GM23338 (cell line): Measurements from ENCODE around the gene XG. TPM values are rescaled to one million over a fixed set of nuclear protein-coding genes. Genes with fewer than 3 reads are reported as not detected.

ENCODE experiments used
- ATAC-seq: fragments of 200-7000 bp; cut with Tn5 transposase; 3 replicates; pipeline ENCODE4 v1.9.1; 2020
- DNase-seq: peaks from one replicate; pipeline ENCODE4 v3.0.0-alpha.2; 2015; ENCODE audit warnings: low spot score
- H2AFZ ChIP-seq: fragments of 200-600 bp; sonication (generic); 2 replicates; pipeline ENCODE4 v1.8.0; 2016; ENCODE audit warnings: antibody characterized with exemption, mild to moderate bottlenecking, moderate library complexity
- H3F3A ChIP-seq: fragments of 200-600 bp; sonication (generic); replicated peaks from 2 replicates; pipeline ENCODE4 v1.8.0; 2017; ENCODE audit warnings: antibody characterized with exemption, mixed run types, low read depth
- H3K27ac ChIP-seq: fragments of 200-600 bp; sonication (generic); 2 replicates; pipeline ENCODE4 v1.6.1; 2016; ENCODE audit warnings: low read depth
- H3K27me3 ChIP-seq: fragments of 200-600 bp; sonication (generic); 2 replicates; pipeline ENCODE4 v1.8.0; 2016; ENCODE audit warnings: mild to moderate bottlenecking, mixed run types, moderate library complexity; ENCODE audit not compliant: insufficient read depth
- H3K36me3 ChIP-seq: fragments of 200-600 bp; sonication (generic); 2 replicates; pipeline ENCODE4 v1.8.0; 2016; ENCODE audit warnings: mild to moderate bottlenecking; ENCODE audit not compliant: insufficient read depth
- H3K4me1 ChIP-seq: fragments of 200-600 bp; sonication (generic); 2 replicates; pipeline ENCODE4 v1.8.0; 2016; ENCODE audit warnings: mild to moderate bottlenecking, moderate library complexity; ENCODE audit not compliant: insufficient read depth
- H3K4me2 ChIP-seq: fragments of 200-600 bp; sonication (generic); 2 replicates; pipeline ENCODE4 v1.7.1; 2017; ENCODE audit warnings: mixed run types
- H3K4me3 ChIP-seq: fragments of 200-600 bp; sonication (generic); 2 replicates; pipeline ENCODE4 v1.6.1; 2016; ENCODE audit warnings: mixed run types
- H3K79me2 ChIP-seq: fragments of 200-600 bp; sonication (generic); replicated peaks from 2 replicates; pipeline ENCODE4 v1.8.0; 2017; ENCODE audit warnings: mild to moderate bottlenecking; ENCODE audit not compliant: insufficient read depth
- H3K9me2 ChIP-seq: fragments of 200-600 bp; sonication (generic); 2 replicates; pipeline ENCODE4 v1.8.0; 2017; ENCODE audit not compliant: insufficient read depth
- H4K20me1 ChIP-seq: fragments of 200-600 bp; sonication (generic); replicated peaks from 2 replicates; pipeline ENCODE4 v1.8.0; 2017; ENCODE audit warnings: mild to moderate bottlenecking; ENCODE audit not compliant: insufficient read depth
- H3K27ac Mint-ChIP-seq: 2 replicates; pipeline ENCODE4 v1.8.0; 2020; ENCODE audit warnings: inconsistent platforms, mild to moderate bottlenecking, moderate library complexity, mixed read lengths
- H3K27me3 Mint-ChIP-seq: 3 replicates; pipeline ENCODE4 v1.8.0; 2022; ENCODE audit warnings: low read depth, mild to moderate bottlenecking, moderate library complexity, mixed read lengths, inconsistent platforms; ENCODE audit not compliant: insufficient read depth, poor library complexity
- H3K36me3 Mint-ChIP-seq: 3 replicates; pipeline ENCODE4 v1.8.0; 2021; ENCODE audit warnings: low read depth, mild to moderate bottlenecking, inconsistent platforms, moderate library complexity, mixed read lengths
- H3K4me1 Mint-ChIP-seq: 3 replicates; pipeline ENCODE4 v1.8.0; 2020; ENCODE audit warnings: mild to moderate bottlenecking, inconsistent platforms, mixed read lengths
- H3K4me3 Mint-ChIP-seq: 3 replicates; pipeline ENCODE4 v1.8.0; 2021; ENCODE audit warnings: moderate library complexity, mild to moderate bottlenecking, inconsistent platforms, mixed read lengths
- H3K9me3 Mint-ChIP-seq: 3 replicates; pipeline ENCODE4 v1.8.0; 2020; ENCODE audit warnings: moderate library complexity, mild to moderate bottlenecking, inconsistent platforms, mixed read lengths
- CTCF ChIP-seq, 2 experiments: fragments of 200-600 bp in 1 of 2; sonication (generic) in 1 of 2; conservative IDR thresholded peaks; 2 replicates each; pipeline versions ENCODE4 v1.5.1 to v1.6.1; 2016 to 2017; ENCODE audit warnings: antibody characterized with exemption in 2 of 2, low read depth in 2 of 2, mild to moderate bottlenecking in 2 of 2, moderate library complexity in 1 of 2
- ETS1 ChIP-seq: IDR thresholded peaks from 2 replicates; pipeline ENCODE4 v1.6.1; 2016; ENCODE audit warnings: antibody characterized with exemption
- EZH2 ChIP-seq: fragments of 200-600 bp; sonication (generic); IDR thresholded peaks from one replicate; pipeline ENCODE4 v1.8.0; 2017; ENCODE audit warnings: antibody characterized with exemption, mild to moderate bottlenecking, low read depth; ENCODE audit not compliant: unreplicated experiment
- EZH2phosphoT487 ChIP-seq: fragments of 200-600 bp; sonication (generic); IDR thresholded peaks from one replicate; pipeline ENCODE4 v1.8.1; 2018; ENCODE audit warnings: antibody characterized with exemption; ENCODE audit not compliant: unreplicated experiment
- JUNB ChIP-seq: IDR thresholded peaks from one replicate; pipeline ENCODE4 v1.6.1; 2016; ENCODE audit warnings: antibody characterized with exemption; ENCODE audit not compliant: unreplicated experiment
- NANOG ChIP-seq: IDR thresholded peaks from 2 replicates; pipeline ENCODE4 v1.6.1; 2016; ENCODE audit warnings: antibody characterized with exemption, borderline replicate concordance
- POLR2AphosphoS5 ChIP-seq: IDR thresholded peaks from 2 replicates; pipeline ENCODE4 v1.6.1; 2016; ENCODE audit warnings: antibody characterized with exemption, low read depth
- STAT1 ChIP-seq: IDR thresholded peaks from one replicate; pipeline ENCODE4 v1.6.1; 2016; ENCODE audit warnings: antibody characterized with exemption; ENCODE audit not compliant: unreplicated experiment
- ZNF114 ChIP-seq: fragments of 250-450 bp; sonication (Bioruptor Pico); IDR thresholded peaks from 2 replicates; pipeline ENCODE4 v1.5.0; 2020; ENCODE audit warnings: mild to moderate bottlenecking, moderate library complexity
- ZNF331 ChIP-seq: fragments of 250-450 bp; sonication (Bioruptor Pico); IDR thresholded peaks from 2 replicates; pipeline ENCODE4 v1.5.0; 2020; ENCODE audit warnings: low read depth, mild to moderate bottlenecking, moderate library complexity
- ZNF462 ChIP-seq: fragments of 250-450 bp; sonication (Bioruptor Pico); IDR thresholded peaks from 2 replicates; pipeline ENCODE4 v1.5.0; 2020; ENCODE audit warnings: mild to moderate bottlenecking, moderate library complexity
- polyA plus RNA-seq: library from polyadenylated mRNA; unstranded; fragments of >200 nt; fragmentation: Nextera tagmentation; extraction: Ambion mirVana; gene quantifications from 2 replicates; pipeline ENCODE4 v1.2.1, GENCODE V29; 2016
- total RNA-seq: library from RNA; depleted of rRNA; stranded (reverse); fragments of >200 nt; shearing (Covaris generic); gene quantifications from 2 replicates; pipeline ENCODE4 v1.2.3, GENCODE V29; 2014

Gene XG
- total and polyA plus RNA-seq, 2 experiments from 2014 or later, result 0.28 to 0.60 TPM

- no peak for TF ChIP-seq CTCF (conservative IDR thresholded peaks at IDR 0.05; ENCODE audit: low read depth in 2 of 2)
Measured at GRCh38 chrX:2732649-2733048, 19.2 kb upstream of the XG start (continued).

- no peaks in the 10 kb centered on the region for H3K4me1 ChIP-seq
- no peaks in the 10 kb centered on the region for H4K20me1 ChIP-seq
- Mint-ChIP-seq H3K4me3 (no peak overlapping the region), H3K27me3 (peaks cover 11% of the 10 kb centered on the region), H3K36me3 (peaks cover 26% of the 10 kb centered on the region), H3K9me3 (peaks cover 4% of the 10 kb centered on the region), H3K4me1 (no peaks in the 10 kb centered on the region), H3K27ac (no peak overlapping the region)
- H2AFZ ChIP-seq, result no peak overlapping the region
- ATAC-seq, result no peak
- no peaks in the 10 kb centered on the region for H3K36me3 ChIP-seq
- H3F3A ChIP-seq, result 0 out of 2 replicates have a peak, but pooled peaks cover 4% of the 10 kb centered on the region
- no peaks in the 10 kb centered on the region for H3K27me3 ChIP-seq
- no peak overlapping the region for H3K27ac ChIP-seq
- H3K9me2 ChIP-seq, result no peaks in the 10 kb centered on the region
- DNase-seq, result no peak
- H3K4me3 ChIP-seq, result no peak overlapping the region
- no peak overlapping the region for H3K4me2 ChIP-seq
- H3K79me2 ChIP-seq, result no peaks in the 10 kb centered on the region
- TF ChIP-seq EZH2phosphoT487 (no peak), ZNF462 (CRISPR knock-in tag) (no peak), NANOG (no peak), STAT1 (no peak), JUNB (no peak), ZNF331 (CRISPR knock-in tag) (no peak), CTCF (conservative IDR thresholded peaks at IDR 0.05; ENCODE audit: low read depth in 2 of 2) (no peak), EZH2 (no peak), ETS1 (no peak), POLR2AphosphoS5 (no peak), ZNF114 (CRISPR knock-in tag) (no peak)
Measured at GRCh38 chrX:2733286-2733685, 18.6 kb upstream of the XG start.
